Esophagus squamous epithelium (tissue), 5 donors: Measurements from ENCODE around the gene GOLGA6L10. TPM values are rescaled to one million over a fixed set of nuclear protein-coding genes. Genes with fewer than 3 reads are reported as not detected.
"Not testable (repeated sequence)": the region's sequence is repeated elsewhere in the genome, so short reads cannot be mapped to it uniquely, and the experiment has no call there.

ENCODE experiments used
- DNase-seq: peaks from one replicate; lab custom pipeline; 2025; lab: John Stamatoyannopoulos, UW
- H3K27ac ChIP-seq, 4 donors: fragments of 200-600 bp; sonication (generic); one replicate each; pipeline ENCODE4 v1.5.1; 2016 to 2019; ENCODE audit warnings: mild to moderate bottlenecking in 1 of 4
- H3K27me3 ChIP-seq, 4 donors: fragments of 200-600 bp; sonication (generic); 1 replicate in 3 of 4; 2 replicates in 1 of 4; pipeline versions ENCODE4 v1.5.1 to v1.6.0; 2017 to 2021; ENCODE audit warnings: antibody characterized with exemption in 1 of 4
- H3K36me3 ChIP-seq, 3 donors: fragments of 200-600 bp; sonication (generic); one replicate each; pipeline ENCODE4 v1.5.1; 2016 to 2019
- H3K4me1 ChIP-seq, 3 donors: fragments of 200-600 bp; sonication (generic); one replicate each; pipeline ENCODE4 v1.5.1; 2017 to 2019
- H3K4me3 ChIP-seq, 4 donors: fragments of 200-600 bp; sonication (generic); 1 replicate in 3 of 4; 2 replicates in 1 of 4; pipeline ENCODE4 v1.5.1; 2016 to 2019; ENCODE audit warnings: mild to moderate bottlenecking in 2 of 4, moderate library complexity in 1 of 4
- H3K9me3 ChIP-seq, 3 donors: fragments of 200-600 bp; sonication (generic); one replicate each; pipeline ENCODE4 v1.5.1; 2016 to 2019
- CTCF ChIP-seq, 6 experiments: fragments of 450-650 bp in 4 of 6; fragments of 200-600 bp in 2 of 6; sonication (generic) in 2 of 6; IDR thresholded peaks; one replicate each; pipeline ENCODE4 v1.5.1; 2016 to 2019; ENCODE audit warnings: antibody characterized with exemption in 6 of 6, mild to moderate bottlenecking in 4 of 6, moderate library complexity in 4 of 6
- POLR2A ChIP-seq, 4 donors: fragments of 450-650 bp; IDR thresholded peaks; one replicate each; pipeline ENCODE4 v1.6.1; 2017; ENCODE audit warnings: antibody characterized with exemption in 4 of 4, mild to moderate bottlenecking in 4 of 4, moderate library complexity in 3 of 4
- WGBS, 2 donors: methylation state at CpG; one replicate each; pipeline ENCODE4 v1.1.5; 2018; 5-methylcytosine and 5-hydroxymethylcytosine counted together
- intact Hi-C: fragments of 100-400 bp; cut with DNase I; formaldehyde crosslinking; loops from one replicate; pipeline ENCODE4 v1.15.0; 2022
- total RNA-seq, 4 donors: library from RNA; depleted of rRNA; stranded (reverse); fragments of >200 nt; gene quantifications; one replicate each; pipeline ENCODE4 v1.1.0, GENCODE V29; 2016
- donor health status: DM: yes; HTN: yes; CAD: no.

Gene GOLGA6L10
- total RNA-seq, 4 donors from 2014 or later, result 1.3 to 10.9 (median 5.0) TPM

GRCh38 chr15:82317516-82317915, 31.8 kb downstream of the GOLGA6L10 start:
- H3K27ac ChIP-seq, DNase-seq, H3K4me3 ChIP-seq, H3K27me3 ChIP-seq, intact Hi-C loops, H3K9me3 ChIP-seq, H3K4me1 ChIP-seq, H3K36me3 ChIP-seq: not testable (repeated sequence)
- WGBS, 2 donors, result 67% methylated on average over 3 of the region's 7 CpGs; no CpG with 5 or more reads in 1 of the 2 donors

GRCh38 chr15:82317091-82317489, 32.2 kb downstream of the GOLGA6L10 start:
- TF ChIP-seq POLR2A (IDR thresholded peaks at IDR 0.05), result no peak
- TF ChIP-seq CTCF (IDR thresholded peaks at IDR 0.05), result no peak
- no peak for DNase-seq
- Histone ChIP-seq H3K4me3 (no peak overlapping the region), H3K4me1 (no peaks in the 10 kb centered on the region), H3K36me3 (no peaks in the 10 kb centered on the region), H3K9me3 (no peaks in the 10 kb centered on the region), H3K27me3 (no peaks in the 10 kb centered on the region), H3K27ac (no peak overlapping the region)
- 61 to 89% methylated on average over 3 to 4 of the region's 12 CpGs for WGBS, 2 donors
- intact Hi-C loops, result no loop called here

- not testable (repeated sequence) for H3K36me3 ChIP-seq
These were observed 32.8 kb downstream of the GOLGA6L10 start for GRCh38 chr15:82316247-82317090.

GRCh38 chr15:82315519-82316246, 33.6 kb downstream of the GOLGA6L10 start:
- H3K27me3 ChIP-seq, result no peaks in the 10 kb centered on the region
- H3K27ac ChIP-seq, result no peak overlapping the region
- WGBS, 2 donors, result no CpG with 5 or more reads among the region's 24 CpGs
- no peak for DNase-seq
- H3K4me3 ChIP-seq, result no peak overlapping the region
- no peaks in the 10 kb centered on the region for H3K4me1 ChIP-seq
- TF ChIP-seq POLR2A (IDR thresholded peaks at IDR 0.05) (no peak), CTCF (IDR thresholded peaks at IDR 0.05) (no peak)
- H3K9me3 ChIP-seq, result no peaks in the 10 kb centered on the region
- intact Hi-C loops, result no loop called here
- no peaks in the 10 kb centered on the region for H3K36me3 ChIP-seq

More at GRCh38 chr15:82316247-82317090, 32.8 kb downstream of the GOLGA6L10 start:
- H3K9me3 ChIP-seq, DNase-seq, H3K27me3 ChIP-seq, H3K27ac ChIP-seq, H3K4me1 ChIP-seq, H3K4me3 ChIP-seq, intact Hi-C loops: not testable (repeated sequence)
- 88 to 100% methylated on average over 1 to 11 of the region's 23 CpGs for WGBS, 2 donors

- Histone ChIP-seq H3K9me3 (no peaks in the 10 kb centered on the region), H3K27me3 (no peaks in the 10 kb centered on the region), H3K4me1 (no peaks in the 10 kb centered on the region), H3K27ac (no peak overlapping the region), H3K4me3 (no peak overlapping the region), H3K36me3 (no peaks in the 10 kb centered on the region)
- no peak for DNase-seq
- intact Hi-C loops, result no loop called here
- 80% methylated on average over 6 of the region's 9 CpGs for WGBS, 2 donors
- no peak for TF ChIP-seq POLR2A (IDR thresholded peaks at IDR 0.05)
- no peak for TF ChIP-seq CTCF (IDR thresholded peaks at IDR 0.05)
These were observed 34.3 kb downstream of the GOLGA6L10 start for GRCh38 chr15:82314769-82315518.

- intact Hi-C loops, result not testable (repeated sequence)
- 75 to 86% methylated on average over 3 to 8 of the region's 21 CpGs for WGBS, 2 donors
These were observed 35.1 kb downstream of the GOLGA6L10 start for GRCh38 chr15:82313951-82314768.

More at GRCh38 chr15:82313951-82314768, 35.1 kb downstream of the GOLGA6L10 start:
- not testable (repeated sequence) for H3K4me1 ChIP-seq, H3K27me3 ChIP-seq, H3K36me3 ChIP-seq, H3K9me3 ChIP-seq, DNase-seq, H3K4me3 ChIP-seq, H3K27ac ChIP-seq
